ENCODE results near the gene PRR7.

GRCh38 chr5:177499842-177500241, 53.2 kb downstream of the PRR7 start:
- no peak for TF ChIP-seq CTCF (conservative IDR thresholded peaks at IDR 0.05; ENCODE audit: low read depth, low read length)
- TF ChIP-seq EZH2 (IDR thresholded peaks at IDR 0.05; ENCODE audit: low read length, unreplicated experiment), result no peak
- no peak for TF ChIP-seq EZH2phosphoT487 (IDR thresholded peaks at IDR 0.05; ENCODE audit: borderline replicate concordance, low read length)
